Tibial nerve (tissue), 4 donors: ENCODE measurements around the gene DPEP2NB. TPM values are rescaled to one million over a fixed set of nuclear protein-coding genes. Genes with fewer than 3 reads are reported as not detected.
A peak's percentile ranks its signal among the peaks of the same experiment; 100 is the strongest.
"Not testable (repeated sequence)": the region's sequence is repeated elsewhere in the genome, so short reads cannot be mapped to it uniquely, and the experiment has no call there.

Source experiments
- DNase-seq, 2 donors: peaks; one replicate each; pipeline ENCODE4 v3.0.0-alpha.2; 2019; ENCODE audit warnings: low spot score in 2 of 2
- H3K27ac ChIP-seq, 4 donors: fragments of 200-600 bp; sonication (generic) in 3 of 4; one replicate each; pipeline ENCODE4 v1.5.1; 2017 to 2019; ENCODE audit warnings: mild to moderate bottlenecking in 1 of 4
- H3K27me3 ChIP-seq, 2 donors: fragments of 200-600 bp; sonication (generic) in 1 of 2; one replicate each; pipeline versions ENCODE4 v1.5.1 to v1.6.0; 2017 to 2019
- H3K36me3 ChIP-seq, 3 donors: fragments of 200-600 bp; sonication (generic); one replicate each; pipeline ENCODE4 v1.5.1; 2018 to 2019
- H3K4me1 ChIP-seq, 4 donors: fragments of 200-600 bp; sonication (generic) in 3 of 4; one replicate each; pipeline ENCODE4 v1.5.1; 2017 to 2019
- H3K4me3 ChIP-seq, 4 donors: fragments of 200-600 bp; sonication (generic) in 3 of 4; one replicate each; pipeline ENCODE4 v1.5.1; 2017 to 2019; ENCODE audit warnings: mild to moderate bottlenecking in 1 of 4, moderate library complexity in 1 of 4
- H3K9me3 ChIP-seq, 4 donors: fragments of 200-600 bp; sonication (generic) in 3 of 4; one replicate each; pipeline ENCODE4 v1.5.1; 2017 to 2019
- CTCF ChIP-seq, 5 experiments: fragments of 200-600 bp in 3 of 5; fragments of 450-650 bp in 2 of 5; sonication (generic) in 3 of 5; IDR thresholded peaks; one replicate each; pipeline ENCODE4 v1.5.1; 2016 to 2019; ENCODE audit warnings: antibody characterized with exemption in 5 of 5, mild to moderate bottlenecking in 3 of 5, moderate library complexity in 2 of 5
- EP300 ChIP-seq, 2 donors: sonication (generic); formaldehyde crosslinking; IDR thresholded peaks; one replicate each; pipeline ENCODE4 v1.6.1; 2017; ENCODE audit warnings: antibody characterized with exemption in 2 of 2, mild to moderate bottlenecking in 1 of 2
- POLR2A ChIP-seq, 2 donors: fragments of 450-650 bp; IDR thresholded peaks; one replicate each; pipeline ENCODE4 v1.6.1; 2017; ENCODE audit warnings: antibody characterized with exemption in 2 of 2, mild to moderate bottlenecking in 2 of 2, moderate library complexity in 2 of 2
- WGBS, 2 donors: methylation state at CpG; one replicate each; pipeline ENCODE4 v1.1.5; 2018; 5-methylcytosine and 5-hydroxymethylcytosine counted together
- total RNA-seq, 4 donors: library from RNA; depleted of rRNA; stranded (reverse); fragments of >200 nt; gene quantifications; one replicate each; pipeline ENCODE4 v1.1.0, GENCODE V29; 2016

The DPEP2NB gene
- total RNA-seq, 4 donors from 2014 or later, result not detected

GRCh38 chr16:68040506-68041288 is 25.0 kb upstream of the DPEP2NB start:
- H3K4me3 ChIP-seq, result no peak overlapping the region
- H3K36me3 ChIP-seq, result peaks cover 0 to 27% (median 0%) of the 10 kb centered on the region in 3 donors
- H3K27ac ChIP-seq, result peak overlapping the region in 1 of 4 donors; percentile 52
- H3K27me3 ChIP-seq, result no peaks in the 10 kb centered on the region
- no peaks in the 10 kb centered on the region for H3K9me3 ChIP-seq
- peak; percentile 78 to 89 for DNase-seq
- TF ChIP-seq EP300 (IDR thresholded peaks at IDR 0.05) (peak in 1 of 2 donors; percentile 13), CTCF (IDR thresholded peaks at IDR 0.05) (peak; percentile 76 to 91 (median 86)), POLR2A (IDR thresholded peaks at IDR 0.05) (no peak)
- peaks cover 0 to 6% (median 0%) of the 10 kb centered on the region in 4 donors for H3K4me1 ChIP-seq
- WGBS, 2 donors, result 67 to 77% methylated on average over 11 to 14 of the region's 14 CpGs

- no peaks in the 10 kb centered on the region for H3K9me3 ChIP-seq
- H3K36me3 ChIP-seq, result peaks cover 0 to 23% (median 0%) of the 10 kb centered on the region in 3 donors
- no peaks in the 10 kb centered on the region for H3K27me3 ChIP-seq
- H3K4me1 ChIP-seq, result peaks cover 0 to 6% (median 0%) of the 10 kb centered on the region in 4 donors
- peak overlapping the region in 2 of 4 donors; percentile 20 to 33 for H3K27ac ChIP-seq
- no peak for TF ChIP-seq CTCF (IDR thresholded peaks at IDR 0.05)
- DNase-seq, result no peak
- peak overlapping the region in 1 of 4 donors; percentile 13 for H3K4me3 ChIP-seq
- 88 to 89% methylated on average over 9 of the region's 9 CpGs for WGBS, 2 donors
These were observed 22.3 kb upstream of the DPEP2NB start for GRCh38 chr16:68037841-68038597.

GRCh38 chr16:68035227-68035626 is 19.5 kb upstream of the DPEP2NB start:
- DNase-seq, result no peak

GRCh38 chr16:68033101-68033500 is 17.4 kb upstream of the DPEP2NB start:
- no peak for TF ChIP-seq EP300 (IDR thresholded peaks at IDR 0.05)
- Histone ChIP-seq H3K4me1 (no peaks in the 10 kb centered on the region), H3K27ac (no peak overlapping the region), H3K36me3 (peaks cover 0 to 46% (median 0%) of the 10 kb centered on the region in 3 donors), H3K9me3 (no peaks in the 10 kb centered on the region), H3K4me3 (no peak overlapping the region), H3K27me3 (no peaks in the 10 kb centered on the region)
- DNase-seq, result no peak
- 89 to 95% methylated on average over 2 of the region's 2 CpGs for WGBS, 2 donors

More at GRCh38 chr16:68035227-68035626, 19.5 kb upstream of the DPEP2NB start:
- Histone ChIP-seq H3K9me3 (no peaks in the 10 kb centered on the region), H3K27ac (no peak overlapping the region), H3K27me3 (no peaks in the 10 kb centered on the region), H3K4me1 (no peaks in the 10 kb centered on the region), H3K36me3 (peaks cover 0 to 38% (median 0%) of the 10 kb centered on the region in 3 donors), H3K4me3 (no peak overlapping the region)
- WGBS, 2 donors, result 89 to 95% methylated on average over 2 of the region's 2 CpGs
- no peak for TF ChIP-seq EP300 (IDR thresholded peaks at IDR 0.05)
- TF ChIP-seq POLR2A (IDR thresholded peaks at IDR 0.05), result no peak
- no peak for TF ChIP-seq CTCF (IDR thresholded peaks at IDR 0.05)

GRCh38 chr16:68031951-68032350 is 16.2 kb upstream of the DPEP2NB start:
- Histone ChIP-seq H3K36me3 (peaks cover 0 to 53% (median 0%) of the 10 kb centered on the region in 3 donors), H3K27ac (no peak overlapping the region), H3K27me3 (no peaks in the 10 kb centered on the region), H3K9me3 (no peaks in the 10 kb centered on the region), H3K4me3 (no peak overlapping the region), H3K4me1 (no peaks in the 10 kb centered on the region)
- WGBS, 2 donors, result 89 to 94% methylated on average over 2 of the region's 2 CpGs
- TF ChIP-seq POLR2A (IDR thresholded peaks at IDR 0.05), result no peak
- TF ChIP-seq CTCF (IDR thresholded peaks at IDR 0.05), result no peak
- no peak for TF ChIP-seq EP300 (IDR thresholded peaks at IDR 0.05)
- DNase-seq, result no peak

GRCh38 chr16:68030108-68030507 is 14.4 kb upstream of the DPEP2NB start:
- not testable (repeated sequence) for H3K27ac ChIP-seq, DNase-seq, H3K9me3 ChIP-seq, H3K4me3 ChIP-seq, H3K4me1 ChIP-seq, H3K27me3 ChIP-seq
- H3K36me3 ChIP-seq, result peaks cover 0 to 60% (median 0%) of the 10 kb centered on the region in 3 donors
- 68% methylated on average over 6 of the region's 6 CpGs for WGBS, 2 donors
